Measurements from ENCODE around the gene CAPN9.

The CAPN9 gene

DNA sequence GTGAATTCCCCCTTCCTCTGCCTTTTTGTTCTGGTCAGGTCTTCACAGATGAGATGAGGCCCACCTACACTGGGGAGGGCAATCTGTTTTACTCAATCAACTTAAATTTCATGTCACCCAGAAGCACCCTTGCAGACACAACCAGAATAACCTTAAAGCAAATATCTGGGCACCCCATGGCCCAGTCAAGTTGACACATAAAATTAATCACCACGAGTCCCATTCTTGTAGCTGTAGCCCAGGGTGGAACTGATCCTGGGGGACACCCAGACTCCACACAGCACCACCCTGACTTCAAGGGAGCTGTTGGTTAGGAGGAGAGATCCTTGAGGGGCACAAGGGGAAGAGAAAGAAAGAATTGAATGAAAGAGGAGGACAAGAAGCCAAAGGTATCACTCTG, 23.1 kb downstream of the CAPN9 start:
- H3F3A ChIP-seq (ENCODE audit: insufficient read depth, low read length), result no peaks in the 10 kb centered on the region
- H4K20me1 ChIP-seq (ENCODE audit: insufficient read depth, low read length), result no peaks in the 10 kb centered on the region
- H3K27me3 ChIP-seq (ENCODE audit: insufficient read depth, low read length), result peaks cover 4% of the 10 kb centered on the region; the same call in 1 of the 2 replicates
- no peaks in the 10 kb centered on the region for H3K9me3 ChIP-seq (ENCODE audit: low read length)
- no peak overlapping the region for H3K9ac ChIP-seq (ENCODE audit: low read length)
- H3K4me1 ChIP-seq (ENCODE audit: insufficient read depth, low read length, severe bottlenecking), result no peaks in the 10 kb centered on the region
- H3K27ac ChIP-seq (ENCODE audit: low read depth, low read length, poor library complexity, severe bottlenecking), result no peak overlapping the region
- H3K4me2 ChIP-seq (ENCODE audit: low read length), result no peak overlapping the region
- no peak overlapping the region for H2AFZ ChIP-seq (ENCODE audit: low read length)
- H3K4me3 ChIP-seq (ENCODE audit: low read depth, low read length, poor library complexity, severe bottlenecking), result no peak overlapping the region
- no peaks in the 10 kb centered on the region for H3K79me2 ChIP-seq (ENCODE audit: insufficient read depth, low read length)
- TF ChIP-seq, protein P1, sequence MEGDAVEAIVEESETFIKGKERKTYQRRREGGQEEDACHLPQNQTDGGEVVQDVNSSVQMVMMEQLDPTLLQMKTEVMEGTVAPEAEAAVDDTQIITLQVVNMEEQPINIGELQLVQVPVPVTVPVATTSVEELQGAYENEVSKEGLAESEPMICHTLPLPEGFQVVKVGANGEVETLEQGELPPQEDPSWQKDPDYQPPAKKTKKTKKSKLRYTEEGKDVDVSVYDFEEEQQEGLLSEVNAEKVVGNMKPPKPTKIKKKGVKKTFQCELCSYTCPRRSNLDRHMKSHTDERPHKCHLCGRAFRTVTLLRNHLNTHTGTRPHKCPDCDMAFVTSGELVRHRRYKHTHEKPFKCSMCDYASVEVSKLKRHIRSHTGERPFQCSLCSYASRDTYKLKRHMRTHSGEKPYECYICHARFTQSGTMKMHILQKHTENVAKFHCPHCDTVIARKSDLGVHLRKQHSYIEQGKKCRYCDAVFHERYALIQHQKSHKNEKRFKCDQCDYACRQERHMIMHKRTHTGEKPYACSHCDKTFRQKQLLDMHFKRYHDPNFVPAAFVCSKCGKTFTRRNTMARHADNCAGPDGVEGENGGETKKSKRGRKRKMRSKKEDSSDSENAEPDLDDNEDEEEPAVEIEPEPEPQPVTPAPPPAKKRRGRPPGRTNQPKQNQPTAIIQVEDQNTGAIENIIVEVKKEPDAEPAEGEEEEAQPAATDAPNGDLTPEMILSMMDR (IDR thresholded peaks at IDR 0.05; ENCODE audit: low read length), result no peak
- no peak for TF ChIP-seq EZH2 (IDR thresholded peaks at IDR 0.05; ENCODE audit: borderline replicate concordance, low read length)
- no peaks in the 10 kb centered on the region for H3K36me3 ChIP-seq (ENCODE audit: insufficient read depth, low read length)
- no peaks in the 10 kb centered on the region for H3K9me2 ChIP-seq (ENCODE audit: low read depth, low read length)

DNA sequence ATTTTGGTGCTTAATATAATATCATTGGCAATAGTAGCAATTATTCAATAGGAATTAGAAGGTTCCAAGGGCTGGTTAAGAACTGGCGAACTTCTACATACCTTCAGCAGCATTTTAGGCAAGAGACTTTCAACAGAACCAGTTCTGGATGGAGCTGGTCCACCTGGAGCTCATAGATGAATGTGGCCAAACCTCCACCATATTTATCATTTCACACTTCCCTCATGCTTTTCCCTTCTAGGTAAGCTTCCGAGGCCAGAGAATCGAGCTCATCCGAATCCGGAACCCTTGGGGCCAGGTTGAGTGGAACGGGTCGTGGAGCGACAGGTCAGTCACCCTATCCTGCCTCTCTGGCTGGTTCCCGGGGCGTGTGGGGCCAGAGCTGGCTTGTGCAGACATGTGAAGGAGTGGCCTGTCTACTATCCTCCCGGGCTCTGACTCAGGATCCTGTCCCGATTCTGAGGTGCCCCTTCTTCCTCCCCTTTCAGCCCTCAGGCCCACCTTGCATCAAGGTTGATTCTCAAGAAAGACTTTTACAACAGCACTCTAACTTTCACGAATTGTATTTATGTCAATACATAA, 24.7 kb downstream of the CAPN9 start:
- TF ChIP-seq, protein P1 (IDR thresholded peaks at IDR 0.05; ENCODE audit: low read length), result no peak
- no peak for TF ChIP-seq EZH2 (IDR thresholded peaks at IDR 0.05; ENCODE audit: borderline replicate concordance, low read length)
- H3K79me2 ChIP-seq (ENCODE audit: insufficient read depth, low read length), result no peaks in the 10 kb centered on the region
- no peak overlapping the region for H3K9ac ChIP-seq (ENCODE audit: low read length)
- no peak overlapping the region for H2AFZ ChIP-seq (ENCODE audit: low read length)
- H3K36me3 ChIP-seq (ENCODE audit: insufficient read depth, low read length), result no peaks in the 10 kb centered on the region
- no peak overlapping the region for H3K4me3 ChIP-seq (ENCODE audit: low read depth, low read length, poor library complexity, severe bottlenecking)
- H3K4me2 ChIP-seq (ENCODE audit: low read length), result no peak overlapping the region
- H4K20me1 ChIP-seq (ENCODE audit: insufficient read depth, low read length), result no peaks in the 10 kb centered on the region
- H3K9me3 ChIP-seq (ENCODE audit: low read length), result no peaks in the 10 kb centered on the region
- H3K27ac ChIP-seq (ENCODE audit: low read depth, low read length, poor library complexity, severe bottlenecking), result no peak overlapping the region
- H3F3A ChIP-seq (ENCODE audit: insufficient read depth, low read length), result no peaks in the 10 kb centered on the region
- no peaks in the 10 kb centered on the region for H3K9me2 ChIP-seq (ENCODE audit: low read depth, low read length)
- peaks cover 4% of the 10 kb centered on the region; the same call in 1 of the 2 replicates for H3K27me3 ChIP-seq (ENCODE audit: insufficient read depth, low read length)
- H3K4me1 ChIP-seq (ENCODE audit: insufficient read depth, low read length, severe bottlenecking), result no peaks in the 10 kb centered on the region

- no peak overlapping the region for H2AFZ ChIP-seq (ENCODE audit: low read length)
- H3K79me2 ChIP-seq (ENCODE audit: insufficient read depth, low read length), result no peaks in the 10 kb centered on the region
- no peak overlapping the region for H3K4me3 ChIP-seq (ENCODE audit: low read depth, low read length, poor library complexity, severe bottlenecking)
- no peaks in the 10 kb centered on the region for H3K36me3 ChIP-seq (ENCODE audit: insufficient read depth, low read length)
- no peak overlapping the region for H3K27ac ChIP-seq (ENCODE audit: low read depth, low read length, poor library complexity, severe bottlenecking)
- TF ChIP-seq EZH2 (IDR thresholded peaks at IDR 0.05; ENCODE audit: borderline replicate concordance, low read length), result no peak
- TF ChIP-seq, protein P1 (IDR thresholded peaks at IDR 0.05; ENCODE audit: low read length), result peak; percentile 43
- no peaks in the 10 kb centered on the region for H3F3A ChIP-seq (ENCODE audit: insufficient read depth, low read length)
- H3K9ac ChIP-seq (ENCODE audit: low read length), result no peak overlapping the region
- no peaks in the 10 kb centered on the region for H3K4me1 ChIP-seq (ENCODE audit: insufficient read depth, low read length, severe bottlenecking)
- no peaks in the 10 kb centered on the region for H3K9me3 ChIP-seq (ENCODE audit: low read length)
- no peak overlapping the region for H3K4me2 ChIP-seq (ENCODE audit: low read length)
- H3K9me2 ChIP-seq (ENCODE audit: low read depth, low read length), result no peaks in the 10 kb centered on the region
- H3K27me3 ChIP-seq (ENCODE audit: insufficient read depth, low read length), result peaks cover 4% of the 10 kb centered on the region; the same call in 1 of the 2 replicates
- no peaks in the 10 kb centered on the region for H4K20me1 ChIP-seq (ENCODE audit: insufficient read depth, low read length)
Observed at GRCh38 chr1:230772457-230773395, 25.5 kb downstream of the CAPN9 start.

Measured in OCI-LY1 (cell line).